Esophagus muscularis mucosa (tissue), 4 donors: ENCODE data around the gene DNAH1. TPM values are rescaled to one million over a fixed set of nuclear protein-coding genes. Genes with fewer than 3 reads are reported as not detected.

Experiments used
- DNase-seq: peaks from one replicate; pipeline ENCODE4 v3.0.0-alpha.2; 2017; ENCODE audit errors: extremely low spot score
- H3K27ac ChIP-seq, 4 donors: fragments of 200-600 bp; sonication (generic); replicated peaks in 1 of 4; 1 replicate in 3 of 4; 2 replicates in 1 of 4; pipeline ENCODE4 v1.5.1; 2016 to 2019; ENCODE audit warnings: mild to moderate bottlenecking in 1 of 4
- H3K27me3 ChIP-seq, 4 donors: fragments of 200-600 bp; sonication (generic); one replicate each; pipeline versions ENCODE4 v1.5.1 to v1.6.0; 2016 to 2019
- H3K36me3 ChIP-seq, 4 donors: fragments of 200-600 bp; sonication (generic); one replicate each; pipeline ENCODE4 v1.5.1; 2016 to 2019
- H3K4me1 ChIP-seq, 4 donors: fragments of 200-600 bp; sonication (generic); one replicate each; pipeline ENCODE4 v1.5.1; 2016 to 2019
- H3K4me3 ChIP-seq, 4 donors: fragments of 200-600 bp; sonication (generic); 1 replicate in 2 of 4; 2 replicates in 2 of 4; pipeline ENCODE4 v1.5.1; 2016 to 2019; ENCODE audit warnings: mild to moderate bottlenecking in 4 of 4, moderate library complexity in 1 of 4
- H3K9me3 ChIP-seq, 4 donors: fragments of 200-600 bp; sonication (generic); 1 replicate in 3 of 4; 2 replicates in 1 of 4; pipeline ENCODE4 v1.5.1; 2016 to 2019
- EP300 ChIP-seq: sonication (generic); formaldehyde crosslinking; IDR thresholded peaks from one replicate; pipeline ENCODE4 v1.6.1; 2017; ENCODE audit warnings: antibody characterized with exemption
- POLR2A ChIP-seq: fragments of 450-650 bp; IDR thresholded peaks from one replicate; pipeline ENCODE4 v1.6.1; 2017; ENCODE audit warnings: antibody characterized with exemption, moderate library complexity, mild to moderate bottlenecking, low read depth
- POLR2AphosphoS5 ChIP-seq, 2 donors: sonication (generic); formaldehyde crosslinking; IDR thresholded peaks; one replicate each; pipeline ENCODE4 v1.6.1; 2017; ENCODE audit warnings: antibody characterized with exemption in 2 of 2
- WGBS: methylation state at CpG from one replicate; pipeline ENCODE4 v1.1.5; 2018; 5-methylcytosine and 5-hydroxymethylcytosine counted together
- intact Hi-C: fragments of 100-400 bp; cut with DNase I; formaldehyde crosslinking; loops from one replicate; pipeline ENCODE4 v1.15.1; 2023
- small RNA-seq, 3 donors: library from RNA; depleted of rRNA; stranded (forward); fragments of <200 nt; gene quantifications; one replicate each; pipeline ENCODE3, GENCODE V24; 2016
- total RNA-seq, 4 donors: library from RNA; depleted of rRNA; stranded (reverse); fragments of >200 nt; gene quantifications; one replicate each; pipeline versions ENCODE4 v1.1.0 to v1.2.1, GENCODE V29; 2016
- TF ChIP-seq, protein P1 (sequence below), 3 experiments: fragments of 200-600 bp in 2 of 3; fragments of 450-650 bp in 1 of 3; sonication (generic) in 2 of 3; IDR thresholded peaks; one replicate each; pipeline ENCODE4 v1.5.1; 2017 to 2019; ENCODE audit warnings: antibody characterized with exemption in 3 of 3, mild to moderate bottlenecking in 2 of 3, moderate library complexity in 1 of 3

DNAH1 gene
- total RNA-seq, 4 donors from 2014 or later, result 3.4 to 5.4 (median 3.6) TPM

DNA sequence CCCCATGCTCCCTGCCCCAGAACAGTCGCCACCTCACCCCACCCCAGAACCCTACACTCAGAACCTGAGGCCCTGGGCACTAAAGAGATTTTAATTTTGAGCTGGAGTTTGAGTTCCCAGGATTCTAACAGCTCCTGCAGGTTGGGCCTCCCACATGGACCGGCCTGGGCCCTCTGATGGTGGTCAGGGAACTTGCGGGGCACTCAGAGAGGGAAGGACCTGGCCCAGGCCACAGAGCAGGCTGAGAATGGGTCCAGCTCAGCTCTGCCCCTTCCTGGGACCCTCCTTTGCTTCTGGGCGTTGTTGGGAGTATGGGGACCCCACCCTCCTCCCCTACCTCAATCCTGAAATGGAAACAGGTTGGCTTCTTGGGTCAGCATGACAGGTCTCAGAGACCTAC lies 129.9 kb downstream of the DNAH1 start:
- TF ChIP-seq POLR2AphosphoS5 (IDR thresholded peaks at IDR 0.05) (no peak), EP300 (no peak), POLR2A (no peak)
- TF ChIP-seq, protein P1, sequence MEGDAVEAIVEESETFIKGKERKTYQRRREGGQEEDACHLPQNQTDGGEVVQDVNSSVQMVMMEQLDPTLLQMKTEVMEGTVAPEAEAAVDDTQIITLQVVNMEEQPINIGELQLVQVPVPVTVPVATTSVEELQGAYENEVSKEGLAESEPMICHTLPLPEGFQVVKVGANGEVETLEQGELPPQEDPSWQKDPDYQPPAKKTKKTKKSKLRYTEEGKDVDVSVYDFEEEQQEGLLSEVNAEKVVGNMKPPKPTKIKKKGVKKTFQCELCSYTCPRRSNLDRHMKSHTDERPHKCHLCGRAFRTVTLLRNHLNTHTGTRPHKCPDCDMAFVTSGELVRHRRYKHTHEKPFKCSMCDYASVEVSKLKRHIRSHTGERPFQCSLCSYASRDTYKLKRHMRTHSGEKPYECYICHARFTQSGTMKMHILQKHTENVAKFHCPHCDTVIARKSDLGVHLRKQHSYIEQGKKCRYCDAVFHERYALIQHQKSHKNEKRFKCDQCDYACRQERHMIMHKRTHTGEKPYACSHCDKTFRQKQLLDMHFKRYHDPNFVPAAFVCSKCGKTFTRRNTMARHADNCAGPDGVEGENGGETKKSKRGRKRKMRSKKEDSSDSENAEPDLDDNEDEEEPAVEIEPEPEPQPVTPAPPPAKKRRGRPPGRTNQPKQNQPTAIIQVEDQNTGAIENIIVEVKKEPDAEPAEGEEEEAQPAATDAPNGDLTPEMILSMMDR (IDR thresholded peaks at IDR 0.05), result no peak

DNA sequence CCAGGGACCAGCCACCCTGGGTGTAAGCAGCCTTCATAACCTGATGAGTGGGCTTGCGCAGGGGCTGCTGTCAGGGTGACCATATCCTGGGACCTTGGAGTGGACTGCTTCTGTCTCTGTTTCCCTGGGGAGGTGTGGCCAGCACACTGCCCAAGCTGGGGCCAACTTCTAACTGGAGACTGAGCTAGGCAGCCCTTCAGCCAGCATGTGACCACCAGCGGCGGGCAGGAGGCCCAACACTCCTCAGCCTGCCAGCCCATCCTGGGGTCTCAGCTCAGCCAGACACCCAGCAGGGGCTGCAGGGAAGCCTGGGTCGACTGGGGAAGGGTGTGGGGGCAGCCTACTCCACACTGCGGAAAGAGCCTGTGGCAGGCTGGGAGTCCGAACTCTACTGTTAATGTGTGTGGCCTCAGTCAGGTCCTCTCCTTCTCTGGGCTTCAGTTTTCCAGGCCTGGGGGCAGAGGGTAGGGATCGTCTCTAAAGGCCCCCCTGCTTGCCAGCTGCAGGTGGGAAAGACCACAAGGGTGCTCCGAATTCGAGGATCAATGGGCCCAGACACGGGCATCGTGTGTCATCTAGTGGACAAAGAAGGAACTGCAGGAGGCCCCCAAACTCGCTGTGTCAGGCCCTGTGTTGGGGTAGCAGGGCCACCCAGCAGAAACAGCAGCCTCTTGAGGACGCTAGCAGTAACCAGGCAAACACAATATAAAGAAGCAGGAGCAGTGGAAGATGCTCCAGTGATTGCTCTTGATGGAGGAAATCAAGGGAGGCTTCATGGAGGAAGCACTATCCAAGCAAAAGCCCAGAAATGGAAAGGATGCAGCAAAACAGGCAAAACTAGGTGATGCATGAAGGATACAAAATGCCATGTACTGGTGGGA lies 130.8 kb downstream of the DNAH1 start:
- Histone ChIP-seq H3K27me3 (no peaks in the 10 kb centered on the region), H3K36me3 (peaks cover 0 to 19% (median 0%) of the 10 kb centered on the region in 4 donors), H3K4me1 (peaks cover 23 to 37% (median 28%) of the 10 kb centered on the region in 4 donors), H3K27ac (no peak overlapping the region), H3K4me3 (no peak overlapping the region), H3K9me3 (no peaks in the 10 kb centered on the region)
- TF ChIP-seq, protein P1 (IDR thresholded peaks at IDR 0.05), result peak in 2 of 3 experiments; percentile 100
- peak in 1 of 2 donors; percentile 19 for TF ChIP-seq POLR2AphosphoS5 (IDR thresholded peaks at IDR 0.05)
- TF ChIP-seq EP300, result no peak
- intact Hi-C loops, result loop anchor here (2.0 kb wide), 1 partner anchor 34 kb away; no protein-coding TSS in a partner anchor
- DNase-seq, result peak; percentile 93
- WGBS, result 24% methylated on average over 9 of the region's 13 CpGs

More for the DNA sequence above, 129.9 kb downstream of the DNAH1 start:
- peaks cover 0 to 14% (median 0%) of the 10 kb centered on the region in 4 donors for H3K36me3 ChIP-seq
- no peaks in the 10 kb centered on the region for H3K27me3 ChIP-seq
- H3K9me3 ChIP-seq, result no peaks in the 10 kb centered on the region
- intact Hi-C loops, result loop anchor here (2.0 kb wide), 1 partner anchor 33 kb away; no protein-coding TSS in a partner anchor
- H3K4me3 ChIP-seq, result no peak overlapping the region
- peaks cover 23 to 37% (median 28%) of the 10 kb centered on the region in 4 donors for H3K4me1 ChIP-seq
- 86% methylated on average over 1 of the region's 4 CpGs for WGBS
- DNase-seq, result no peak
- no peak overlapping the region for H3K27ac ChIP-seq

DNA sequence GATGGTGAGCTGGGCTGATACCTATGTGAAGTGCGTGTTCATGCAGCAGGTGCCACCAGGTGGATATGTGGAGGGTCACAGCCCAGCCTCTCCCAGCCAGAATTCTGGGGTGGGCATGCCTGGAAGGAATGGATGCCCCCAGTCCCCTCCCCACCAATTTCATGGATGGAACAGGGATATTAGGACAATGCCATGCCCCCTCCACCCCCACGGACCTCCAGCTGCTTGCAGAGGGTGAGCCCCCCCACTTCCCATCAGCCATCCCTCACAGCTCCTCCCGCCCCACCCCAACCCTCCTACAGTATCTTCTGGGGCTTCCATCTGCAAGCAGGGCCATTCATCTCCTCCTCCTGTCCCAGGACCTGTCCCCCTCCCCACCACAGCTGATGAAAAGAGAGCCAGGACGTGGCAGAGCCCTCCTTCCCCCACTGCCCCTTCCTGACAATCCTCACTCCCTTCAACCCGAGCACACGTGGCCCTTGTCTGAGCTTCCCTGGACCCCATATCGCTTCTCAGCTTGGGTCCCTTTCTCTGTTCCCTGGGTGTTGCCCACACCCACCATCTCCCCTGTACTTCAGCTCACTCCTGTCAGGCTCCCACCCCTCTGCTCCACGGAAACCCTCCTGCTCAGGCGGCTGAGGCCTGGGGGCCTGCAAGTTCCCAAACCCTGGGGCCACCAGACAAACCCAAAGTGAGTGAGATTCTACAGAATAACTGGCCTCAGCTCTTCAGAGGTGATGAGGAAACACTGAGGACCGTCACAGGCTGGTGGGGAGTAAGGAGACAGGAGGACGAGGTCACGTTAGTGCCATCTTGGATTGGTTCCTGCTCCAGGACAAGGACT lies 131.6 kb downstream of the DNAH1 start:
- no peak for DNase-seq
- H3K9me3 ChIP-seq, result no peaks in the 10 kb centered on the region
- H3K4me1 ChIP-seq, result peaks cover 23 to 37% (median 26%) of the 10 kb centered on the region in 4 donors
- 74% methylated on average over 11 of the region's 12 CpGs for WGBS
- TF ChIP-seq EP300 (no peak), POLR2AphosphoS5 (IDR thresholded peaks at IDR 0.05) (no peak), POLR2A (no peak)
- TF ChIP-seq, protein P1 (IDR thresholded peaks at IDR 0.05), result no peak
- peaks cover 0 to 24% (median 0%) of the 10 kb centered on the region in 4 donors for H3K36me3 ChIP-seq
- H3K27me3 ChIP-seq, result no peaks in the 10 kb centered on the region
- H3K4me3 ChIP-seq, result no peak overlapping the region
- intact Hi-C loops, result loop anchor here (2.0 kb wide), 1 partner anchor 35 kb away; no protein-coding TSS in a partner anchor
- no peak overlapping the region for H3K27ac ChIP-seq

Small RNA genes within 50 kb of the gene (small RNA-seq; reads per million reads assigned to genes)
- gene MIR135A1 (0 reads per million in 3 donors), gene MIRLET7G (1,217 to 2,006 (median 1,736) reads per million in 3 donors)

Other genes starting within 250 kb of the DNAH1 start
- 1 to 10 TPM in 3 of 4 donors, under 1 TPM in 1; 0.71 to 2.1 (median 1.2) TPM for gene POC1A, start 161.9 kb upstream of the DNAH1 start, total RNA-seq
- 10 to 100 TPM; 31.1 to 50.5 (median 38.9) TPM for gene ALAS1, start 118.2 kb upstream of the DNAH1 start, total RNA-seq
- under 1 TPM in 3 of 4 donors, not detected in 1; 0.13 to 0.69 (median 0.17) TPM for gene TLR9, start 90.7 kb upstream of the DNAH1 start, total RNA-seq
- 10 to 100 TPM; 66.4 to 89.5 (median 79.9) TPM for gene TWF2, start 77.2 kb upstream of the DNAH1 start, total RNA-seq
- 10 to 100 TPM; 24.1 to 35.7 (median 32.4) TPM for gene PPM1M, start 70.6 kb upstream of the DNAH1 start, total RNA-seq
- gene WDR82, start 37.7 kb upstream of the DNAH1 start, total RNA-seq, result 100 to 1,000 TPM in 1 of 4 donors, 10 to 100 TPM in 3; 62.6 to 101 (median 80.9) TPM
- 1 to 10 TPM; 4.1 to 5.3 (median 4.8) TPM for gene GLYCTK, start 28.5 kb upstream of the DNAH1 start, total RNA-seq
- 10 to 100 TPM; 51.5 to 82.9 (median 72.7) TPM for gene BAP1, start 93.7 kb downstream of the DNAH1 start, total RNA-seq
- 10 to 100 TPM in 1 of 4 donors, 1 to 10 TPM in 3; 7.0 to 22.0 (median 8.2) TPM for gene PHF7, start 94.3 kb downstream of the DNAH1 start, total RNA-seq
- gene SEMA3G, start 128.8 kb downstream of the DNAH1 start, total RNA-seq, result 10 to 100 TPM in 3 of 4 donors, 1 to 10 TPM in 1; 7.1 to 39.2 (median 22.2) TPM
- 1 to 10 TPM in 3 of 4 donors, not detected in 1; 1.2 to 7.1 (median 4.0) TPM for gene TNNC1, start 137.7 kb downstream of the DNAH1 start, total RNA-seq
- 100 to 1,000 TPM in 2 of 4 donors, 10 to 100 TPM in 2; 71.9 to 110 (median 88.0) TPM for gene NISCH, start 139.3 kb downstream of the DNAH1 start, total RNA-seq
- 100 to 1,000 TPM; 101 to 127 (median 118) TPM for gene STAB1, start 179.0 kb downstream of the DNAH1 start, total RNA-seq
- gene NT5DC2, start 217.5 kb downstream of the DNAH1 start, total RNA-seq, result 10 to 100 TPM; 58.0 to 87.4 (median 72.9) TPM
- gene UQCC5, start 220.3 kb downstream of the DNAH1 start, total RNA-seq, result 10 to 100 TPM in 1 of 4 donors, 1 to 10 TPM in 3; 1.3 to 60.6 (median 7.0) TPM